GM21526 (cell line): ENCODE results near the gene SVIL.
"Not testable (repeated sequence)": the region's sequence is repeated elsewhere in the genome, so short reads cannot be mapped to it uniquely, and the experiment has no call there.

ENCODE experiments used
- ATAC-seq: cut with Tn5 transposase; IDR thresholded peaks from one replicate; pipeline ENCODE4 v1.9.1; 2021; ENCODE audit warnings: moderate library complexity; ENCODE audit not compliant: unreplicated experiment, low FRiP score

SVIL gene

DNA sequence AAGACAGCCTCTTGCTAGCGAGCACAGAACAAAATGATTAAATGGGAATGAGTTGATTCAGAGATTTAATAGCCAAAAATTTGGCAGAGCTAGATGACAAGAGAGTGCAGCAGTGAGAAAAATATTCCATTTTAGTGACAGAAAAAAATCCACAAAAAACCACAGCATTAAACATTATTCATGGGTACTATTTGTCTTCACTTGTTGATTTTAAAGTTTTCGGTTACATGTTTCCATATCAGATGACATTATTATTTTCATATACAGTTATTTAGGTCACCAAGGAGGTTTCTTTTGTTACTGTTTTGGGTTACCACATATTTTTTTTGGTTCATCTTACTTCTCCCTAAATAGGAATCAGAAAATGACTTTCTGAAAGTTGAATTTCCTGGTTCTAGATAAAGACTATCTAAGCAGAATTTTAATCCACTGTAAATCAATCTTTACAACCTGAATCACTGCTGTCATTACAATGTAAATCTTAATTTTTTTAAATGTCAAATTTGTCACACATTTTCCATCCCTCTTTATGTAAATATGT is 87.9 kb downstream of the SVIL start:
- no peak for ATAC-seq

DNA sequence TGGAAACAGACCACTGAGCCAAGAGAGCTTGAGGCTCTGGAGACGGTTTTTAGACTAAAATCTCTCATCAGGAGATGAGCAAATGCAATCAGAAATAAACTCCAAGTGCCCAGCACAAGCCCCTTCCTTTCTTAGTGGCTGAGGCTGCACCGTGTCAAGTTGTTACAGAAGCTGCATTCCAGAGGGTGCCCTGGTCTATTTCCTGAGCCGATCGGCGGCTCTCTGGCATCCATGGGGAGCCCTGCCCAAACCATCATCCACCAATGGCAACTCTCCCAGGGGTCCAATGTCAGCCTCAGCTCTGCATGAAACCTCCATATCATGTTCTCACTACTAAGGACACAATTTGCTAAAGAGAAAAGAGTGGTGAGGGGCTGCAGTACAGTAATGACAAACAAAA is 89.6 kb downstream of the SVIL start:
- no peak for ATAC-seq

DNA sequence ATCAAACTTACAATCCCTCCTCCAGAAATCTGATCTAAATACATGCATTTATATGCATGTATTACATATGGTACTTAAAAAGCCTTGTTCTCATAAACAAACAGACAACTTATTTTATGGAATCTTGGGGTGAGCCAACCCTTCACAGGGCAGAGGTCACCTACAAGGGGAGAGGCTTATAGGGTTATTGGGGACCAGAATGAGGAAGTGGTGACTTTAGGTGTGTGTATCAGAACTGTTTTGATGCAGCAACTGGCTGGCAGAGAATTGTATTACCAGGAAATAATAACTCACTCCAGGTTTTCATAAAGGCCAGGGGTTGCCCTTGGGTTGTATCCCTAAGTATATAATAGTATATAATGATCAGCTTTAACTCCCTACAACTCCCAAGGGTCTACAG is 91.1 kb downstream of the SVIL start:
- ATAC-seq: no peak

DNA sequence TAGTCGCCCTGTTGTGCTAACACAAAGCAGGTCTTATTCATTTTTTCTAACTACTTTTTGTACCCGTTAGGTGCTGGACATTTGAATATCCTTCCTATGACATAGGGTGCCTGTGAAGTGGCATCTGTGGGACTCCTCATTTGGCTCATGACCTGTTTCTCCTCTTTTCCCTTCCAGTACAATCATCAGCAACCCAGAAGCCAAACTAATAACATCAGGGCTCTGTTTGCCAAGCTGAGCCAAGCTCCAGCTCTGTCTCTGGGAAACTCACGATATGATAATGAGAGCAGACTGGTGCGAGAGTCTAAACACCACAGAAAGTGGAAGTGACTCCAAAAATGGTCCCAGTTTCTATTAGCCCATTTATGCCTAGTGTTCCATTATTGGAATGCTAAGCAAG is 92.0 kb downstream of the SVIL start:
- ATAC-seq: no peak

DNA sequence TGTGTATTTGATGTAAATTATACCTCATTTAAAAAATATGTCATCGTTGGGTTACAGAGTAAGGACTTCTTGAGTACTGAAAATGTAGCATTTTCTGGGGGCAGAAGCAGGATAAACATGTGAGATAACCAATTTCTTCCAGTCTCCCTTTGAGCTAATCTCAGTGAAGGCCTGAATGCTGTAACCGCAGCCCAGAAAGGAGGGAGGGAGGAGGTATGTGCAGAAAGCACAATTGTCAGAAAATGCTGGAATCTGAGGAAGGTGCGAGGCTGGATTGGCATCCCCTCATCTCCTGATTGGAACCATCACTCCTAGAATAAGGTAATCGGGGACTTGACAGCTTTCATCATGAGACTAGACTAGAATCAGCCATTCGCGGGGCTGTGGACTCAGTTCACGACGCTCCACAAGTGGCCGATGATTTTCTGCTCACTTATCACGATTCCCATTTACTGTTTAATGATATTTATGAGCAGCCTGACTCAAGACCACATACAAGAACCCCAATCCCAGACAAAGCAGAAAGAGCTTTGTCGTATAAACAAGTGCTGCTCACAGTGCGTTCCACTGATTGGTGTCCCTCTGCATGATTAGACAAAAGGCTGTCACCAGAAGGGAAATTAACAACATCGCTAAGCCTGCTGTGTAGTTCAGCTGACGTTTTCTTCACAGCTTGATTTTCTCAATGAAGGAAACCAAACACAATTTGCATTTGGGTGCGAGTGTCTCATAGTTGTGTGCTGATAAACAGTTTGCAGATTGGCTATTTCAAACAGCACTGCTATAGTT is 93.2 kb downstream of the SVIL start:
- no peak for ATAC-seq

DNA sequence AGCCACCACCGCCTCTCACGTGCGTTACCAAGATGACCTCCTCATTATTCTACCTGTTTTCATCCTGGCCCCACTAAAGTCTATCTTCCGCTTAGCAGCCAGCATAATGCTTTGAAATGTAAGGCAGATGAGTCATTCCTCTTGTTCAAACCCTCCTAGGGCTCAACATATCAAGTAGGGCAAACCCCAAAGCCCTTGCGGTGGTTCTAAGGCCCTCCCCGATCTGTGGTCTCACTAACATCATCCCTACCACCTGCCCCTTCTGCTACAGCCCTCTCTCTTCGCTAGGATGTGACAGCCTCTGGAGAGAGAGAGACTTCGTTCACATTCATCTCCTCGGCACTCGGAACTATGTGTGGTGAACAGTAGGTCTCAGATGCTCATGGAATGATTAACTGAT is 94.8 kb downstream of the SVIL start:
- ATAC-seq: no peak

DNA sequence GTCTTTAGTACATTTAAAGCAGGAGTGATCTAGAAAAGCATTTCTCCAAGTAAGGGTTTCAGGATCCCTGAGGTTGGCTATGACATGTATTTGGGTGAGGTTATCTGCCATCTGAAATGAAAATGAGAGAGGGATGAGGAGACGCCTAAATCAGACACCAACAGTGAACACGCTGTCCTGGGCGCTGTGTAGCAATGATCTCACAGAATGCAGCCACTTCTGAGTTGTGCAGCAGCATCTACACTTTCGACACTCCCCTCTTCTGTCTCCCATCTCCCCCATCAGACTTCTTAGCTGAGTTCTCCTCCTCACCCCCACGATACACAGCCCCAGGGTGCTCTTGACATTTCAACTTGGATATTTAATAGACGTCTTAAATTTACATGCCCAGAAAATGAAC is 95.4 kb downstream of the SVIL start:
- no peak for ATAC-seq

DNA sequence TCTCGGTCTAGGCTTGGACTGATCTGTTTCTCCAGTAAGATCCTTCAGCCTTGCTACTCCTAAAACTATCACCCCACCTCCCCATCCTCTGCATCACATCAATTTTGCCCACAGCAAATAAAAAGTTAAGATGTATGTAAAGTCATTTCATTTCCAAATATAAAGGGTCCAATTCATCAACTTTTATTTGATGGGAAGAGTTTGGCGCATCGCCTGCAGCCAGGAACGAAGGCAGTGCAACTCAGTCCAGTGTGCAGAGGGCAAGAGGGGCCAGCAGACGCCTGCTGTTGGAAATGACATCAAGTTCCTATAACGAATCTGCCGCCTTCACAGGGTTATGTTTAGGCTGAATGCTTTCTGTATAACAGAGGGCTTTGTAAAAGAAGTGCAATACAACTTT is 97.0 kb downstream of the SVIL start:
- no peak for ATAC-seq

DNA sequence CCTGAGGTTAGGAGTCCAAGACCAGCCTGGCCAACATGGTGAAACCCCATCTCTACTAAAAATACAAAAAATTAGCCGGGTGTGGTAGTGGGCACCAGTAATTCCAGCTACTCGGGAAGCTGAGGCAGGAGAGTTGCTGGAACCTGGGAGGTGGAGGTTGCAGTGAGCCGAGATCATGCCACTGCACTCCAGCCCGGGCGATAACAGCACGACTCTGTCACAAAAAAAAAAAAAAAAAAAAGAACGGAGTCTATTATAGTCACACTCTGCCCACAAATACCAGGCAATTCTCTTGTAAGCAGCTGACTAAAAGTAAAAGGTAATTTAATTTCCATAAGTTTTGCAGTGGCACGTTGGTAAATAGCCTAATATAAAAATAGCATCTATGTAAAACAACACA is 98.1 kb downstream of the SVIL start:
- ATAC-seq: not testable (repeated sequence)

DNA sequence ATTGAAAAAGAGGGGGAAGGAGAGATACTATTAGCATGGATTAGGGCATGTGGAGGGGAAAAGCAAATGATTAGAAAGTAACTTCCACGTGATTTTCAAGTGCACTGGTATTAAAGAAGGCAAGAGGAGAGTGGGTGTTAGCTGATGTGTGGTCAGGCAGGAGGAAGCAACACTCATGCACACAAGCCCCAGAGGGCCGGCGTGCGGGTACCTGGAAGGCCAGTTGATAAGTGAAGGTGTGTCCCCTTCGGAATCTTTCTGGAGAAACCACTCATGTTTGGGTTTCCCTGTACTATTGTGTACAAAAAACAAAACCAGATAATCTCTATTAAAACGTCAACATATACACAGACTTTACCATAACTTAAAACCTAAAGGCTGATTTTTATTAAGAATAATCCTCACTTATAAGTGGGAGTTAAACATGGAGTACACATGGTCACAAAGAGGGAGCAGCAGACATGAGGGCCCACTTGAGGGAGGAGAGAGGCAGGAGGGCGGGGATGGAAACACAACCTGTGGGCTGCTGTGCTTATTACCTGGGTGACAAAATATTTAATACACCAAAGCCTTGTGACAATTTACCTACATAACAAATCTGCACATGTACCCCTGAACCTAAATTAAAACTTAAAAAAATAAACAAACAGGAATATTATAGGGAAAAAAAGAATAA is 98.9 kb downstream of the SVIL start:
- ATAC-seq: no peak

DNA sequence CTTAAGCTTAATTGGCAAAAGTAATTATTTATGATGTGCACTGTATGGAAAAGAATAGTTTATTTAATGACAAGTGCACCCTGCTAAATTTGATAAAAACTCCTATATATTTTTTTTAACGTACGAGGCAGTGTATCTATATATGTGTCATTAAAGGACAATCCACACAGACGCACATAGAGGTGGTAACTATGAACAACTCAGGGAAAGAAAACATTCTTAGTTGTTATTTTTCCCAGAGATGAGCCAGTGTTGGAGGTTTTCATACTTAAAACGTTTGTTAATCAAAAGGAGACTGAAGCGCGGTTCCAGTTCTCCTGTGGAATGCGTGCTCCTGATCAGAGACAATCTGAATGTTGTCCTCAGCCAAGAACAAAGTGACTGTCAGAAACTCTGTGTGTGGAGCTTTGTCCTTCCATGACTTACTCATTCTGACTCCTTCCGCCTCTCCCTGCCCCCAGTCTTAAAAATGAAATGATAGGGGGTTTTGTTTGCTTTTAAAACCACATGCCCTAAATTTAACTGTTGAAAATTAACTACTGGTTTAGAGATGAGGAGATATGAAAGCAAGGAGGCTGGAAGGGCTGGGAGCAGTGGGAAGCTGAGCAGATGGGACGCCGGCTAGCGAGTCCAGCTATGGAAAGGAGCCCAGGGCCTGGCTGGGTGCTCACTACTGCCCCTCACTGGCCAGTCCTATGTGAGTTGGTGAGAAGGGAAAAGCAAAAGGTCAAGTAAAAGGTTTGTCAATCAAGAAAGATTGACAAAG is 99.6 kb downstream of the SVIL start:
- no peak for ATAC-seq

DNA sequence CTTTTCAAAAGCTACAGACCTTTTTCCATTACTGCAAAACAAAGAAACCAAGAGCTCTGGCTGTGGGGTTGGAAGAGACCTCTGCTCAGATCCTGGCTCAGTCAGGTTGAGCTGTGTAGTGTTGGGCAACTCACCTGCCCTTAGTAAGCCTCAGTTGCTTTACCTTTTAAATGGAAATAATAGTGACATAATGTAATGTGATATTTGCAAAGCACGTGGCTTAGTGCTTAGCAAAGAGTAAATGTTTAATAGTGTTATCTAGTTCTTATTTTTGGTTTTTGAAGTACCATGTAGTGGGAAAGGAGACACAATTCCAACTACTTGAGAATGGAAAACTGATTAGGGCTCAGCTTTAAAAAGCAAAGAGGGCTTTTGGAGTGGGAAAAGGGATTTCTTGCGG is 100.2 kb downstream of the SVIL start:
- ATAC-seq: no peak

DNA sequence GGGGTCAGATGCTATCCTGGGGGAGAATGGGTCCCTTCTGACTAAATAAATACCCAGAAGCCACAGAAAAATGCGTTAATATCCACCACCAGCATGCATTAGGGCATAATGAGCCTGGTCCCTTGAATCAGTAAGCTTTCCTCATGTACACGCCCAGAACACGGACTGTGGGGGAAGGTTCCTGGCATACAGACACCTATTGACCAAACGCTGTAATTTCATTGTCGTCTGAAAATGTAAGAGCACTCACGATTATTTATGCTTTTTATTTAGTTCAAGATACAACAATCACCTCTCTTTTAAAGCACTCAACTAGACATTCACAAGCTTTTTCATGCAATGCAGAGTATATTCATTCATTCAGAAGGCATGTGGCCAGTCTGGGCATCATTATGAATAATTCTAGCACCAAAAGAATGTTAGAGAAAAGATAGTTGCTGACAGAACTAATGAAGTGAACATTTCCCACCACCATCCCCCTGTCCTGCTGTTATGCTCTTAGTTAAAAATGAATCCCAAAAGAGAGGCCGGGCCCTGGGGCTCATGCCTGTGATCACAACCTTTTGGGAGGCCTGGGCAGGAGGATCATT is 101.0 kb downstream of the SVIL start:
- ATAC-seq: no peak

DNA sequence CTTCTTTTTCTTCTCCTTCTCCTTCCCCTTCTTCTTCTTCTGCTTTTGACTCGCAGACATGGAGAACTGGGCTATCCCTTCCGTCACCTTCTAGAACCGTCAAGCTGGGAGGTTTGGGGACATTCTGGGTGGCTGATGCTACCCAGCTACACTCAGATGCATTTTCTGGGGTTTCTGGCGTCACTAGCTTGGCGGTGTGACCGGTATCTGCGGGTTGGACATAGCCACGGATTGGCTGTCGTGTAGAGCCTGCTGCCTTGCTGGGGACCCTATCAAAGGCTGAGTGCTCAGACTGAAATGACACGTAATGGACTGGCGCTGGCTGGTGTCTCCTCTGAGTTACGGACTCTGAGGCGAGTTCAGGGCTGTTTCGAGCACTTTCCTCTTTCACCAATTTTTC is 101.7 kb downstream of the SVIL start:
- no peak for ATAC-seq

DNA sequence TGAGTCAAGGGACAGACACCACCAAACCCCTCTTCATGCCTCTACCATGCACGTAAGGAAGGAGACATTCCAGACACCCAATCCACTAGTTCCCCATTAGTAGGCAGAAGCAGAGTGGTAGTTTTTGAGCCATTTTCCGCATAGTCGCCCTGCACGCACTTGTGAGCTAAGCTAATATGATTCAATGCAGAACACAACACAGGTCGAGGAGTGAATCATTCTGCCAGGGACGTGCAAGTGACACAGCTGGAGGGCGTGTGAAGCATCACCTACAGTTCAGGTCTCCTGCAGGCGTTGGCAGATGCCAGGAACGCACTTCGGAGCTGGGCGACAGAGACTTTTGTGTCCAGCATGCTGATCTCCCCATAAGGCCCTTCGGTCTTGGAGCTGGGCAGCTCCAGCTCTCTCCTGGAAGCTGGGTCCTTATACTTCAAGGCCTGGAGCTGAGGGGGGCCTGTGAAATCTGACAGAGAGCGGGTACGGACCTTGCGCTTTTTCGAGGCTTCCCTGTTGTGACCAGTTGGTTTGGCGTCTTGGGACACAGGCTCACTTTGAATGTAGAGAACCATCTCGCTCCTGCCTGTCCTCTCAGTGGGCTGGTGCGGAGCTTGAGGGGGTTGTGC is 102.4 kb downstream of the SVIL start:
- ATAC-seq: no peak

DNA sequence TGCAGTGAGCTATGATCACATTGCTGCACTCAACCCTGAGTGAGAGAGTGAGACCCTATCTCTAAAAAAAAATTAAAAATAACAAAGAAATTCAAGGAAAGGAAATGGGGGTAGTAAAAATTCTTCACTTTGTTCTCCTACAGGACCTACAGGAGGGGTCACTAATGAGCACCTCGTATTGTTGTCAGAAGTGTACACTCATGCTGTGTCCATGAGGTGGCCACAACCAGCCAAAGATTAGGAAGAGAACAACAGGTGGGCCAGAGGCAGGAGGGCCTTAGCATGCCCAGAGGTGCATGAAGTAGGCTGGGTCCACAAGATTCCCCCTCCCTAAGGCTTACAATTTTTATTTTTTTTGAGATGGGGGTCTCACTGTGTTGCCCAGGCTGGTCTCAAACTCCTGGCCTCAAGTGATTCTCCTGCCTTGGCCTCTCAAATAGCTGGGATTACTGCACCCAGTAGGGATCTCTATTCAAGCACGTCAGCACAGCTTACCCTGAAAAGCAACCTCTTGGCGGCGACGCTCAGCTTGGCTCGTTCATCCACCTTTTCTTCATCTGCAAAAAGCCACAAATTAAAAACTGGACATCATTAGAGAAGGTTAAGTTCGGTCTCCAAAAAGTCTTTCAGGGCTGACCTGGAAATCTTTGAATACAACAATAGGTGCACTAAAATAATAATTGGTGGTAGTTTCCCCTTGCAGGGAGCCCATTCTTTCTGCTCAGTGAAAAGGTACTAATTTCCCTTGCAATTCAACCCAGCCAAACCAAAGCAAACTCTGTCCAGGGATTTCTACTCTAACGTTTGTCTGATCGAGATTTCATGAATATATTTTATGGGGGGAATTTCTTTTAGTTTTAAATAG is 104.4 kb downstream of the SVIL start:
- ATAC-seq: no peak

DNA sequence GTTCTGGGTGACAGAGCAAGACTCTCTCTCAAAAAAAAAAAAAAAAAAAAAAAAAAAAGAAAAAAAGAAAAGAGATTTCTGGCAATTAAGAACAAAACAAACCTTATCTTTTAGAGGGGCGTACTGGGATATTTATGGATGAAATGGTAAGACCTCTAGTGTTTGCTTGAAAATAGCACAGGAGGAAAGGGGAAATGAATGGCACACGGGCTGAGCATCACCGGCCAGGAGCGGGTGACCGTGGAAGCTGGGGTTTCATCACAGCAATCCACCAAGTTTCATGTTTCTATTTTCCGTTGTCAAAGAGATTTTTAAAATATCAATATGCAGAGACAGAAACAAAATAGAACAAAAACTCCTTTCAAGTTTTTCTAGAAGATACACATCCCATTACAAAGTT is 105.6 kb downstream of the SVIL start:
- no peak for ATAC-seq

DNA sequence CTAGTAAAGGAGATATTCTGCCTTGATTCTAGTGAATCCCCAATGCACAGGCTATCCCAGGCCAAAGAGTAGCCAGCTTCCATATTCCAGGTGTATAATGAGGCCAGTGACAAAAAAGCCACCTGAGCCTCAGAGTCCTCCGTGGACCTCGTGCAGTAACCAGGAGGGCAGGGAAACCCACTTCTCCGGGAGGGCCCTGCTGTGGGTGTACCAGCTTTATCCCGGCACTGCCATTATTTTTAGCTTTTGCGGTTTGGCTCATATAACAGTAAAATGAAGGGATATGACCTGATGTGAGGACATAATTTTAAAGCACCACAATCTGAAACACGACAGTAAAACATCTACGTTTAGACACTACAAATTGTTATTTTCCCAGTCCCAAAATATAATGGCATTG is 109.0 kb downstream of the SVIL start:
- no peak for ATAC-seq

DNA sequence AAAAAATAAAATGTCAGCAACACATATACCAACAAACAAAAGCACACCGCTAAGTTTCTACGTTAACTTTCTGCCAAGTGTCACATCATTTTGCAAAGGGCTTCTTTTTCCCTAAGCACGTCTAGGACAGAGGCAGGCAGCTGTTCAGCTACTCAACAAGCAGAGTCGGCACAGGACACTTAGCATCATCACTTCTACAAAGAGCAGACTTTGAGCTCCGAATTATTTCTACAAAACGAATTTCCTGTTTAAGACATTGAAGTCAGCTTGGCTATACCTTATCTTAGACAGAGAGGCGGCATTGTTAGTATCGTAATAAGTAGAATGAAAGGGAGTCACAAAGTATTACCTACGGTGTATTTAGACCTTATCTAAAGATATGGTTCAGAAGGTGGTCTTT is 110.1 kb downstream of the SVIL start:
- no peak for ATAC-seq

DNA sequence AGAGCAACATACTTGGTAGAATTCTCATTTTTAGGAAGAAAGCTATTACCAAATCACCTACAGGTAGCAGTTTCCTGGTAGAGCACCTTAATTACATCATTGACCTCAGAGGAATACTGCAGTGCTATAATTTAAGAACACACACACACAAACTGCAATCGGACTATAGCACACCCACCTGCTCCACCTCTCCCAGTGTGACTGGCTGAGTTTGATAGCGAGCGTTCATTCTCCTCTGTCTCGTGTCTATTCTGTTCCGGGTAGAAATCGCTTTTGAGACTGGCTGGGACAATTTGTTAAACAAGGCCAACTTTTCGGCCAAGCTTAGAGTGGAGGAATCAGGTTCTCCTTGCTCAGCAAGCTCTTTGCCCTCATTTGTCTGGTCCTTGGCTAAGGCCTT is 110.5 kb downstream of the SVIL start:
- ATAC-seq: no peak
